MM.1S (cell line): Measurements from ENCODE around the gene PPP4R4.

ENCODE experiments used
- DNase-seq: peaks from one replicate; pipeline ENCODE4 v3.0.0-alpha.2; 2015
- H2AFZ ChIP-seq: fragments of 300-600 bp; sonication (generic); 2 replicates; pipeline ENCODE4 v1.6.0; 2016; ENCODE audit warnings: antibody characterized with exemption, low read length
- H3F3A ChIP-seq: fragments of 300-600 bp; sonication (generic); 2 replicates; pipeline ENCODE4 v1.6.1; 2016; ENCODE audit warnings: mild to moderate bottlenecking, antibody characterized with exemption, low read length, moderate library complexity, mixed read lengths; ENCODE audit not compliant: insufficient read depth
- H3K27ac ChIP-seq: fragments of 300-600 bp; sonication (generic); 2 replicates; pipeline ENCODE4 v1.5.1; 2016; ENCODE audit warnings: mild to moderate bottlenecking, low read length
- H3K27me3 ChIP-seq: fragments of 300-600 bp; sonication (generic); replicated peaks from 2 replicates; pipeline ENCODE4 v1.6.0; 2016; ENCODE audit warnings: low read length; ENCODE audit not compliant: insufficient read depth
- H3K36me3 ChIP-seq: fragments of 300-600 bp; sonication (generic); replicated peaks from 2 replicates; pipeline ENCODE4 v1.6.1; 2016; ENCODE audit warnings: mild to moderate bottlenecking, low read length, mixed read lengths; ENCODE audit not compliant: insufficient read depth
- H3K4me1 ChIP-seq: fragments of 300-600 bp; sonication (generic); 2 replicates; pipeline ENCODE4 v1.6.1; 2016; ENCODE audit warnings: low read length, mixed read lengths
- H3K4me2 ChIP-seq: fragments of 300-600 bp; sonication (generic); 2 replicates; pipeline ENCODE4 v1.6.0; 2016; ENCODE audit warnings: low read depth, low read length
- H3K4me3 ChIP-seq: fragments of 300-600 bp; sonication (generic); 2 replicates; pipeline ENCODE4 v1.5.1; 2016; ENCODE audit warnings: low read length, mixed read lengths
- H3K79me2 ChIP-seq: fragments of 300-600 bp; sonication (generic); 2 replicates; pipeline ENCODE4 v1.6.1; 2016; ENCODE audit warnings: mixed run types, low read length, mixed read lengths
- H3K9ac ChIP-seq: fragments of 300-600 bp; sonication (generic); 2 replicates; pipeline ENCODE4 v1.6.1; 2016; ENCODE audit warnings: low read length, mixed read lengths
- H3K9me2 ChIP-seq: fragments of 300-600 bp; sonication (generic); replicated peaks from 2 replicates; pipeline ENCODE4 v1.6.1; 2016; ENCODE audit warnings: mild to moderate bottlenecking, low read length, mixed read lengths; ENCODE audit not compliant: insufficient read depth
- H3K9me3 ChIP-seq: fragments of 300-600 bp; sonication (generic); replicated peaks from 2 replicates; pipeline ENCODE4 v1.6.1; 2016; ENCODE audit warnings: mild to moderate bottlenecking, low read length, mixed read lengths; ENCODE audit not compliant: insufficient read depth
- H4K20me1 ChIP-seq: fragments of 300-600 bp; sonication (generic); 2 replicates; pipeline ENCODE4 v1.6.1; 2016; ENCODE audit warnings: mild to moderate bottlenecking, low read length, moderate library complexity, mixed read lengths; ENCODE audit not compliant: insufficient read depth
- EZH2 ChIP-seq: fragments of 300-600 bp; sonication (generic); optimal IDR thresholded peaks from 2 replicates; pipeline ENCODE3; 2017; ENCODE audit warnings: low read depth, mild to moderate bottlenecking, antibody characterized with exemption, low read length, mixed read lengths
- EZH2phosphoT487 ChIP-seq: fragments of 300-600 bp; sonication (generic); IDR thresholded peaks from 2 replicates; pipeline ENCODE4 v1.6.1; 2018; ENCODE audit warnings: antibody characterized with exemption, low read length
- TF ChIP-seq, protein P1 (sequence below): fragments of 300-600 bp; sonication (generic); IDR thresholded peaks from 2 replicates; pipeline ENCODE4 v1.5.1; 2016; ENCODE audit warnings: antibody characterized with exemption, low read length, mixed read lengths

The PPP4R4 gene

GRCh38 chr14:94176808-94177207 lies 2.7 kb downstream of the PPP4R4 start:
- H3K36me3 ChIP-seq = no peaks in the 10 kb centered on the region
- no peaks in the 10 kb centered on the region for H4K20me1 ChIP-seq
- no peaks in the 10 kb centered on the region for H3K79me2 ChIP-seq
- no peak for DNase-seq
- H3K4me3 ChIP-seq = no peak overlapping the region
- no peak overlapping the region for H3K27ac ChIP-seq
- no peak overlapping the region for H3K9ac ChIP-seq
- H3K9me3 ChIP-seq = no peaks in the 10 kb centered on the region
- no peak overlapping the region for H2AFZ ChIP-seq
- no peaks in the 10 kb centered on the region for H3K4me1 ChIP-seq
- no peaks in the 10 kb centered on the region for H3F3A ChIP-seq
- H3K27me3 ChIP-seq = no peaks in the 10 kb centered on the region; the same call in 1 of the 2 replicates
- TF ChIP-seq EZH2 (no peak), EZH2phosphoT487 (no peak)
- TF ChIP-seq, protein P1, sequence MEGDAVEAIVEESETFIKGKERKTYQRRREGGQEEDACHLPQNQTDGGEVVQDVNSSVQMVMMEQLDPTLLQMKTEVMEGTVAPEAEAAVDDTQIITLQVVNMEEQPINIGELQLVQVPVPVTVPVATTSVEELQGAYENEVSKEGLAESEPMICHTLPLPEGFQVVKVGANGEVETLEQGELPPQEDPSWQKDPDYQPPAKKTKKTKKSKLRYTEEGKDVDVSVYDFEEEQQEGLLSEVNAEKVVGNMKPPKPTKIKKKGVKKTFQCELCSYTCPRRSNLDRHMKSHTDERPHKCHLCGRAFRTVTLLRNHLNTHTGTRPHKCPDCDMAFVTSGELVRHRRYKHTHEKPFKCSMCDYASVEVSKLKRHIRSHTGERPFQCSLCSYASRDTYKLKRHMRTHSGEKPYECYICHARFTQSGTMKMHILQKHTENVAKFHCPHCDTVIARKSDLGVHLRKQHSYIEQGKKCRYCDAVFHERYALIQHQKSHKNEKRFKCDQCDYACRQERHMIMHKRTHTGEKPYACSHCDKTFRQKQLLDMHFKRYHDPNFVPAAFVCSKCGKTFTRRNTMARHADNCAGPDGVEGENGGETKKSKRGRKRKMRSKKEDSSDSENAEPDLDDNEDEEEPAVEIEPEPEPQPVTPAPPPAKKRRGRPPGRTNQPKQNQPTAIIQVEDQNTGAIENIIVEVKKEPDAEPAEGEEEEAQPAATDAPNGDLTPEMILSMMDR = no peak
- H3K4me2 ChIP-seq = no peak overlapping the region
- H3K9me2 ChIP-seq = no peaks in the 10 kb centered on the region

GRCh38 chr14:94177806-94178205 lies 3.7 kb downstream of the PPP4R4 start:
- Histone ChIP-seq H4K20me1 (no peaks in the 10 kb centered on the region), H3F3A (no peaks in the 10 kb centered on the region), H3K27ac (no peak overlapping the region), H2AFZ (no peak overlapping the region), H3K4me1 (no peaks in the 10 kb centered on the region), H3K9me2 (no peaks in the 10 kb centered on the region), H3K27me3 (no peaks in the 10 kb centered on the region), H3K36me3 (no peaks in the 10 kb centered on the region), H3K79me2 (no peaks in the 10 kb centered on the region), H3K9me3 (no peaks in the 10 kb centered on the region), H3K9ac (no peak overlapping the region), H3K4me3 (no peak overlapping the region), H3K4me2 (no peak overlapping the region)
- DNase-seq = no peak
- TF ChIP-seq EZH2 (no peak), EZH2phosphoT487 (no peak)
- TF ChIP-seq, protein P1 = no peak

DNA sequence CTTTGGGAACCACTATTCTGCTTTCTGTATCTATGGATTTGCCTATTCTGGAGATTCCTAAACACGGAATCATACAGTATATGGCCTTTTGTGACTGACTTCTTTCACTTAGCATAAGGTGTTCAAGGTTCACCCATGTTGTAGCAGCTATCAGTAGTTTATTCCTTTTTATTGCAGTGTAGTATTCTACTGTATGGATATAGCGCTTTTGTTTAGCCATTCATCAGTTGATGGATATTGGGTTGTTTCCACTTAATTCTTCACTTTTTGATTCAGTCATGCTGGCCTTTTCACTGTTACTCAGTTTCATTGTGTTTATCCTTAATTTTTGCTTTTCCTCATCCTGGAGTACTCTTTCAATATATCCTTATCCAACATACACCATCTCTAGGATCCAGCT lies 5.1 kb downstream of the PPP4R4 start:
- Histone ChIP-seq H3F3A (no peaks in the 10 kb centered on the region), H3K9me3 (no peaks in the 10 kb centered on the region), H3K9ac (no peak overlapping the region), H3K79me2 (no peaks in the 10 kb centered on the region), H3K27ac (no peak overlapping the region), H3K4me2 (no peak overlapping the region), H3K4me3 (no peak overlapping the region), H3K4me1 (no peaks in the 10 kb centered on the region), H3K9me2 (no peaks in the 10 kb centered on the region), H2AFZ (no peak overlapping the region), H3K27me3 (no peaks in the 10 kb centered on the region), H3K36me3 (no peaks in the 10 kb centered on the region), H4K20me1 (no peaks in the 10 kb centered on the region)
- no peak for DNase-seq
- TF ChIP-seq EZH2phosphoT487 = no peak
- TF ChIP-seq, protein P1 = no peak
- no peak for TF ChIP-seq EZH2
